NCI-H1694 (cell line): ENCODE measurements around the gene EVA1C.
"Not testable (repeated sequence)": the region's sequence is repeated elsewhere in the genome, so short reads cannot be mapped to it uniquely, and the experiment has no call there.

ENCODE experiments used
- DNase-seq: peaks from one replicate; lab custom pipeline; 2025; lab: John Stamatoyannopoulos, UW

EVA1C gene

DNA sequence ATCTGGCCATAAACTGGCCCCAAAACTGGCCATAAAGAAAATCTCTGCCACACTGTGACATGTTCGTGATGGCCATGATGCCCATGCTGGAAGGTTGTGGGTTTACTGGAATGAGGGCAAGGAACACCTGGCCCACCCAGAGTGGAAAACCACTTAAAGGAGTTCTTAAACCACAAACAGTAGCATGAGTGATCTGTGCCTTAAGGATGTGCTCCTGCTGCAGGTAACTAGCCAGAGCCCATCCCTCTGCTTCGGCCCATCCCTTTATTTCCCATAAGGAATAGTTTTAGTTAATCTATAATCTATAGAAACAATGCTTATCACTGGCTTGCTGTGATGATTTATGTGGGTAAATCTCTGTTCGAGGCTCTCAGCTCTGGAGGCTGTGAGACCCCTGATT lies 50.1 kb downstream of the EVA1C start:
- not testable (repeated sequence) for DNase-seq

DNA sequence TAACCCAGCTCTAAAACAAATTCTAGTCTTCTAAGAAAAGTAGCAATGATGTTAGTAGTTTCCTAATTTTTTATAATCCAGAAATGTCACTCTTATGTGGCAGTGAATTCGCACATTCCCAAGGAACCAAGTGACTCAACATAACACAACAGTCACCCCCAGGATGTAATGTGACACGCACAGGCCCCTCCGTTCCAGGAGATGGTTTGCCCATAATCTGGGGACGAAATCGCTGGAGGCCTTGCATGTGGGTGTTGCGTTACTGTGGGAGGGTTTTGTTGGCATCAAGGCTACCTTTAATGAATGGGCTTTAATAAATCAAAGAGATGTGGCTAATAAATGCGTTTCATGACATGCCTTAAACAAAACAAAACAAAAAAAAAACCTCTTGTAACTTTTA lies 50.9 kb downstream of the EVA1C start:
- DNase-seq: no peak

GRCh38 chr21:32463889-32464300 lies 51.4 kb downstream of the EVA1C start:
- no peak for DNase-seq

DNA sequence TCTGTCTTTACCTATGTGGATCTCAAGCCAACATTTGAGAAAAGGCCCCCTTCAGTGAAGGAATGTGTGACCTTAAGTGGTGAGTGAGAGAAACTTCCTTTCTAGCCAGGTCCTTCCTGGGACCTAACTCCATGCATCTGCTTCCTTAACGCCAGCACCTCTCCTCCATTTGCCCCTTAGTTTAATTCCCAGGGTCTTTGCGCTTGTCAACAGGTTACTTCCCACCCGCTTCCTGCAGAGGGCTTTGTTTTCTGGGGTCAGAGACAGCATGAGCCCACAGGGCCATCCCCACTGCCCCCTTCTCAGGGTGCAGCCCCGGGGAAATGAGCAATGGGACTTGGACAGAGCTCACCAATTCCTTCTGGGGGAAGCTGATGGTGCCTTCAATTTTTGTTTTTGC lies 54.8 kb downstream of the EVA1C start:
- no peak for DNase-seq

- no peak for DNase-seq
Observed at GRCh38 chr21:32468681-32469111, 56.2 kb downstream of the EVA1C start.

- DNase-seq: no peak
Observed at GRCh38 chr21:32469628-32470027, 57.1 kb downstream of the EVA1C start.

DNA sequence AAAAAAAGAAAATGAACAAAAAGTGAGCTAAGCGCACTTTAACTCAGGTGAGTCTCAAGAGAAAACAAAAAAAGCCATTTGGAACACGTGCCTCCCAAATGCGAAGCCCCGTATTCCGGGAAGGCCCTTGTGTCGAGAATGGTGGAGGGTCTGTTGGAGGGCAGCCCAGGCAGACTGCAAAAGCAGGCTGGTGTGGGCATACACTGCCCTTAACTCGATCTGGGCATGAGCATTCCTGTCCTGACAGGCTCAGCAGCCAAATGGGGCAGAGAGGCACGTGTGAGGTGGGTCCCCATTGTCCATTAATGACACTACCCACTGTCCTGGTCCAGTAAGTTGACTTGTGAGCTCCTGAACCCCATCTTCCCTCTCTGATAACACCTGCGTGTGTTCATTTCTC lies 57.7 kb downstream of the EVA1C start:
- no peak for DNase-seq

DNA sequence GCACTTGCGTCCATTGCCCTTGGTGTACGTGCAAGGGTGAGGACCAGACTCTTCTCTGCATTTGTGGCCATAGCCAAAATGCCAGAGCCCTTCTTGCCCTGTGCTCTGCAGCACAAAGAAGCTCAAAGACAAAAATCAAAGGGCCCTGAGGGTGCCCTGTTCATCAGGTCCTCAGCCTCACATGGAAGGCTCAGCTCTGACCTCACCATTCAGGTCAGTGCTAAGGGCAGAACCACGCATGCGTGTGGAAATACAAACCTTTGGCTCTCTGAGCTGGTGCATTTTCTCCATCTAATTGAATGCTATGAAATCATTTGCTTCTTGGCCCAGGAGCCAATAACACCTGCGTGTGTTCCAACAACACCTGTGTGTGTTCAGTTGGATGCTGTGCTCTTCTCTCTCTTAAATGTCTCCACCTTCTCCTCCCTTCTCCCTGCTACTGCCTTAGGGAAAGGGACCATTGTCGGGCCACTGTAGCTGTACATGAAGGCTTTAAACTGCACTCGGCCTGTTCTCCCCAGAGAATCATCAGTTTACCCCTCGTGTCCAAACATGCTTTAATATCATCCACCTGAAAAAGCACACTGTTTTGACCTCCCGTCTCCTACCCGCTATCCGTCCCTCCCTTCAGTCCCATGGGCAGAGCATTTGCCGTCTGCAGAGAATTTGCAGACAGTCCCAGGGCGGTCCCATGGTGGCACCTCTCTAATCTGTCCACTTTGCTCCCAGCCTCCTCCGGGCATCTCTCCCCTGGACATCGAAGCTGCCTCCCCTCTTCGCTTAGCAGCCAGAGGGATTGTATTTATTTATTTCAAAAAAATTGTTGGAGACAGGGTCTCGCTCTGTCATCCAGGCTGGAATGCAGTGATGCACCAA lies 60.6 kb downstream of the EVA1C start:
- DNase-seq: no peak

- no peak for DNase-seq
Observed at GRCh38 chr21:32474179-32475059, 61.9 kb downstream of the EVA1C start.

- DNase-seq: no peak
Observed at GRCh38 chr21:32475162-32475812, 62.8 kb downstream of the EVA1C start.

DNA sequence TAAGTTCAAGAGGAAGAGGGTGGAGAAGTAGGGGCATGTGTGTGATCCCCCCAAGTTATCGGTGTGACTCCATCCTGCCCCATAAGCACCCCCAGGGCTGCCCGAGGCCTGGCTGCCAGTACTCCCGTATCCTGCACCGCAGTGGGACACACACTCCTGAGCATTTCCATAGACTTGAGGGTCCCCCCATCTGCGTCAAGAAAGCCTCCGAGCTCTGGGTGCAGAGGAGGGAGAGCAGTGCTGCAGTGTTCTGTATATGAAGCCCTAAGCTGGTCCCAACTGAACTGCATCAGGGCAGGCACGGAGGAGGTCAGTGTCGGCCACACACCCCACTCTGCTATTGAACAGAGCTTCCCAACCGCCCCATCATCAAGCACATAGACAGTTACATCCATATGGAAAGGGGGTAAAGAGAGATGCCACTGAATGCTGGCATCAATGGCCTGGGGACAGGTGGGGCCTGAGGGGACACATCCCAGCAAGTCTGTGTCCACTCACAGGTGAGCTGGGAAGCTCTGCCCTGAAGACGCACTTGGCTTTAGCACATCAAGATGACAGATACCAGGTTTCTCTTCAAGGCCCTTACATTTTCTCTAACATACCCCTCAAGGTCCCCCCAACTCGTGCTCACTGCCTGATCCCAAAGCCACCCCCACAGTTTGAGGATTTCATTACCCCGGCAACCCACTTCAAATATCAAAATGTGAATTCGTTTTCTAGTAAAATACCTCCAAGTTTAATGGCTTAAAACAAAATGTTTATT lies 64.3 kb downstream of the EVA1C start:
- no peak for DNase-seq

GRCh38 chr21:32477424-32477745 lies 64.9 kb downstream of the EVA1C start:
- DNase-seq: no peak

DNA sequence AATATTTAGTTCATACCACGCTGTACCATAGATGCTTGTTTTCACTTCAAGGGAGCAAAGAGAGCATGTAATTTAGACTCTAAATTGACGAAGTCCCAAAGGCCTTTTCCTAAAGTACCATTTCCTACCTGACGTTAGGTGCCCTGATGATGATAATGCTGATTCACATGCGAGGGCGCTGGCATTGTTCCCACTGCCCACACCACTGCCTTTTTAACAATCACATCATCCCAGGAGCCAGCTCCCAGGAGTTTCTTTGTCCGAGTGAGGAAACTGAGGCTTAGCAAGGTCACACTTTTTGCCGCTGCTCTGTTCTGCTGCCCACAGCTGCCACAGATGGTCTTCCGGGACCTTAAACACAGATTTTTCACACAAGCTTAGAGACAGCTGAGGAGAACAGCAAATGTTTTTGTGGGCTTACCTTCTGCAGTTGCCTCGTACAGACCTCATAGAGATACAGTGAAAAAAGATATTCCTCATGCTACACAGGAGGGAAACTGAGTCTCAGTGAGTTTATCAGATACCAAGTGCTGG lies 69.4 kb downstream of the EVA1C start:
- DNase-seq: no peak

DNA sequence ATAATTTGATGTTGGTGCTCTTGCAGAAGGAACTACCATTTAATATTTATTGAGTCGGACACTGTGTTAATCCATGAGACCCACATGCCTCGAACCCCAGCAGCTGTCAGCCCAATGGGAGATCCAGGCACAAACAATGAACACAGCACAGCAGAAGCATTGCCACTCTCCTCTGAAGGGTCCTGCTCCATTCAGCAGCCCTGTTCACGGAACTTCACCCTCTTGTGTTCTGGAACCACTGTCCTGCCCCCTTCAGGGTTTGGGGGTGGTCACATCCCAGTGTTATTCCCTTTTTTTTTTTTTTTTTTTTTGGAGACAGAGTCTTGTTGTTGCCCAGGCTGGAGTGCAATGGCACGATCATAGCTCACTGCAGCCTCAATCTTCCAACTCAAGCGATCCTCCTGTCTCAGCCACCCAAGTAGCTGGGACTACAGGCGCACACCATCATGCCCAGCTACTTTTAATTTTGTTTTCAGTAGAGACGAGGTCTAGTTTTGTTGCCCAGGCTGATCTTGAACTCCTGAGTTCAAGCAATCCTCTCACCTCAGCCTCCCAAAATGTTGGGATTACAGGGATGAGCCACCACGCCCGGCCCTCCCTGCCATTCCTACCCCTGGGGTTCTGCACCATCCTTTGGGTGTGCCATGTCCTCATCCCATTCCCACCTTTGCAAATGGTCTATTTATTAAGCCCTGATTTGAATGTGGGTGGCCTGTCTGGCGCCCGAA lies 70.2 kb downstream of the EVA1C start:
- no peak for DNase-seq

DNA sequence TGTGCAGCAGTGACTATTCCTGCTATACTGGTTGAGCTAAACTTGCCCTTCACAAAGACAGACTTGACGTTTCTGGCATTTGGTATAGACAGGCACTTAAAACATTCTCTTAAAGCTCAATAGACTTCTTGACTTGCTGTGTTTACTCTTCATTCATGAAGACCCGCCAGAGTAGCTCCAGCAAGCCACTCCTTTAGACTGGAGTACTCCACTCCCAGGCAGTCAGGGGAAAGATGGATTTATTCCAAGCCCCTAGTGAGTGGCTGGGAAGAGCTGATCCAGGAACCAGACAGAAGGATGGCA lies 70.7 kb downstream of the EVA1C start:
- DNase-seq: no peak

DNA sequence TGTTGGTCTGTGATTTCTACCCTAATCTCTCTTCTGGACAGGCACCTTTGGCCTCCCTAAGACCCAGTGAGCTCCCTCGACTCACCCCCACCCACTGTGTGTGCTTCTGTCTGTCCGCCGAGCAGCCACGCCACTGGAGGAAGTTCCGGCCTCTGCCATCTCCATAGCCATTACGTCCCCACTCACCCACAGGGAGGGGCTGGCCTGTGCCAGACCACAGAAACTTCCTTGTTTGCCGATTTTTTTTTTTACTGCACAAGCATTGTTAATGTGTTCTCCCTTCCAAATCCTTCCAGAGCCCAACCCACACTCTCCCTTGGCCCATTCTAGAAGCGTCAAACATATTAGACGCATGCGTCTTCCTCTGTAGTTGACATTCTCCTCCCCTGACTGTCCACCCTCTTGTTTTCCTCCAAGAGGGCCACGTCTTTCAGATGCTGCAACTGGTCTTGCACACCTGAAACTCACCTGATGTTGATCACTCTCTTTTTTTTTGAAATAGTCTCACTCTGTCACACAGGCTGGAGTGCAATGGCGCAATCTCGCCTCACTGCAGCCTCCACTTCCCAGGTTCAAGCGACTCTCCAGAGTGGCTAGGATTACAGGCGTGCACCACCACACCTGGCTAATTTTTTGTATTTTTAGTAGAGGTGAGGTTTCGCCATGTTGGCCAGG lies 72.3 kb downstream of the EVA1C start:
- DNase-seq: no peak

DNA sequence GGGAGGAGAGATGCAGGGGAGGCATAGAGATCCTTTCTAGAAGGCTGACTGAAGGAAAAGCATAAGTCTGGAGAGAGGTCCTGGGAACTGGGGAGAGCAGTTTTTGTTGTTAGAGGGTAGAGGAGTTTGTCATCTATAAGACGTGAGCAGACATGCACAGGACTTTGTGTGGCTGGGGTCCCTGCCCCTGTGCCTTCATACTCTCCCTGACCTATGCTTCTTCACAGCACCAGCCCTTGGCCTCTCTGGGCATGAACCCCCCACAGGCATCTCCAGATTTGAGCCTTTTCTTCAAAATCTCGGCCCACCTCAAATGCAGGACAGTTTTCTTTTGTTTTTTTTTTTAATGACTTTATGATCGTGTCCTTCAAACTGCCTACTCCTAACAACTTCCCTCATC lies 79.9 kb downstream of the EVA1C start:
- no peak for DNase-seq

DNA sequence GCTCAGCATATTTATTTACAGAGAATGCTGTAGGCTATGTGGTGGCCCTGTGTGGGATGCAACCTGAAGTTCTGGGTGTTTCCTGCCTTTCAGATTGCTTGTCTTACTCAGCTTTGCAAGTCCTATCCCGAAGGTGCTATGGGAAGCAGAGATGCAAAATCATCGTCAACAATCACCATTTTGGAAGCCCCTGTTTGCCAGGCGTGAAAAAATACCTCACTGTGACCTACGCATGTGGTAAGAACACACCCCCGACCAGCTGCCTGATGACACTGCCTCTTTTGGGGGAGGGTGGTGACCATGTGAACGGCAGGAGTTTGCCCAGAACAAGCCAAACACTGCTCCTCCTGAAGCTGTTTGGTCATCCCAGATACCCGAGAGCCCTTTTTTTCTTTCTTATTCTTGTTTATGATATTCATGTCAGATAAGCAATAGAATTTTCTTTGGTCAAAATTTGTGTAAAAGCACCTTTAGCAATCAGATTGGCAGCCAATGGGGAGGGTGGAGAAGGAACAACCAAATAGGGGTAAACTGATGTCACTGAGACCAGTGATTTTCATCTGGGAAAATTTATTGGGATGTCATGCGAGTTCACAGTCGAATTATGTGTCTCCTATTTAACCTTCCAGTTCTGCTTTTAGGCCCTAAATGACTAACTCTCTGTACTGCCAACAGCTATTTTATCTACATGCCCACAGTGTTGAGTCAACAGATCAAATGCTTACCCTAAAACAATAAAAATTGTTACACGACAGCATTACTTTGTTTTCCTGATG lies 82.6 kb downstream of the EVA1C start:
- no peak for DNase-seq

- DNase-seq: no peak
Observed at GRCh38 chr21:32496568-32496967, 84.1 kb downstream of the EVA1C start.
